ENCODE measurements around the gene BARX1.

BARX1 gene, protein sequence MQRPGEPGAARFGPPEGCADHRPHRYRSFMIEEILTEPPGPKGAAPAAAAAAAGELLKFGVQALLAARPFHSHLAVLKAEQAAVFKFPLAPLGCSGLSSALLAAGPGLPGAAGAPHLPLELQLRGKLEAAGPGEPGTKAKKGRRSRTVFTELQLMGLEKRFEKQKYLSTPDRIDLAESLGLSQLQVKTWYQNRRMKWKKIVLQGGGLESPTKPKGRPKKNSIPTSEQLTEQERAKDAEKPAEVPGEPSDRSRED

GRCh38 chr9:93955111-93955980 is at the start of gene BARX1:
Gene BARX1 (minus strand): TSS chr9:93955355. CDS start chr9:93955146, 209 bp downstream.
- TF ChIP-seq CTCF (IDR thresholded peaks at IDR 0.05; ENCODE audit: low read depth, low read length): no peak
- no peak within 1 kb of the TSS for H3K4me3 ChIP-seq (ENCODE audit: low read depth, low read length)

DNA sequence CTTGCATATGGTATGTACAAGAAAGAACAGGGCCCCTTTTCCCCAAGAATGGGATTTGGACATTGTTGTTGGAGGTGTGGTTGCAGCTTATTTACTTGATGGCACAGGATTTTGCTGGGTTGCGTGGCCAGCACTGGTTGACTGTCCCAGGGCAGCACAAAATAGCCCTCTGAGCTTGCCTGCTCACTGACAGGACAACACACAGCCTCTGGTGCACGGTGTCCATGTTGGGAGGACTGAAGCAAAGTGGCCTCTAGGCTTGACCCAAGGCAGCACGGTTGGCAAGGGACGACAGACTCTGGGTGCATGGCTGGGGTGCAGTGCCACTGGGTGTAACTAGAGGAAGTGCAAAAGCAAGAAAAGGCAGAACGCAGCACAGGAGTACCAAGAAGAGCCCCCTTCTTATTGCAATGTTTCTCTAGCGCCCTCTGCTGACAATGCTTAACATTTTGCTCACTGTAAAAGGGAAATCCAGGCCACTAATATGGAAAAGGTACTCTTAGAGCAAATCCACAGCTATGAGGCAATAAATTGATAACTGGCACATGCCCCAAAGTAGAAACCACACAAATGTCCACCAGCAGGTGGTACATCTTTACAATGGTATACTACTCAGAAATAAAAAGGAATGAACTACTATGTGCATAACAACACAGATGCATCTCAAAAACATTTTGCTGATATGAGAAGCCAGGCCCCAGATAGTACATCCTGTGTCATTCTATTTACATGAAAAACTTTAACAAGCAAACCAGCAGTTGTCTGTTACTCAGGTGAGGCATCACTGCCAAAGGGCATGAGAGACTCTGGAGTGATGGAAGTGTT is 47.4 kb upstream of the BARX1 start:
- H3K4me3 ChIP-seq (ENCODE audit: low read depth, low read length): no peak overlapping the region
- peak; percentile 46 for TF ChIP-seq CTCF (IDR thresholded peaks at IDR 0.05; ENCODE audit: low read depth, low read length)

DNA sequence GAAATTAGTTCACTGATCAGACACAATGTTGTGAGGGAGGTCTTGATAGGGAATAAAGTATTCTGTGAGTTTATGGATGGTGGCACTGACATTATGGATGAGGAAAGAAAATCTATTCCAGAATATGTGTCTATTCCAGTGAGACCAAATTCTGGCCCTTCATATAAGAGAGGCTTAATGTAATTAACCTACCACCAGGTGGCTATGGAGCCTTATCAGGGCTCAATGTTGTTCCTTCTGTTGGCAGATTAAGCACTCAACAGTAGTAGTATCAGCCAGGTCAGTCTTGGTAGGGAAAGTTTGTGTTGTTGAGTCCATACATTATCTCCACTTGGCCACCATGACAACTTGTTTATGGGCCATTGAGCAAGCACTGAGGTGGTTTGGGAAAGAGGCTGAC is 41.7 kb upstream of the BARX1 start:
- no peak for TF ChIP-seq CTCF (IDR thresholded peaks at IDR 0.05; ENCODE audit: low read depth, low read length)
- no peak overlapping the region for H3K4me3 ChIP-seq (ENCODE audit: low read depth, low read length)

DNA sequence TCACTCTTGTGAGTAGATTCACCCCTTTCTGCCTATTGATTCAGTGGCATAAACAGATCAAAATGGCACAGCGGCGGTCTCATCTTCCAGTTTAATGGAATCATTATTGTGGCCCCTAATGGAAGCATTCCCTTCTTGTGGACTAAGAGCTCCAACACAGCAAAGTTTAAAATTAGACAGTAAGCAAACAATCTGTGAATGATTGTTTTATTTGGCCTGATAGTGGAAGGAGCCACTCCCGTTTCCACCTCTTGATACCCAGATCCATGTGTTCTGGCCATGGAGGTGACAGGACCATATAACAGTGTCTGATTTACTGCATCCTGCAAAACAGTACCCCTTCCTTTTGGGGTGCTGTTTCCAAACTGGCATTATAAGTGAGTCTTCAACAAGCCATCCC is 41.2 kb upstream of the BARX1 start:
- no peak for TF ChIP-seq CTCF (IDR thresholded peaks at IDR 0.05; ENCODE audit: low read depth, low read length)
- H3K4me3 ChIP-seq (ENCODE audit: low read depth, low read length): no peak overlapping the region

- no peak for TF ChIP-seq CTCF (IDR thresholded peaks at IDR 0.05; ENCODE audit: low read depth, low read length)
- H3K4me3 ChIP-seq (ENCODE audit: low read depth, low read length): no peak overlapping the region
Measured at GRCh38 chr9:93994545-93994944, 39.4 kb upstream of the BARX1 start.

DNA sequence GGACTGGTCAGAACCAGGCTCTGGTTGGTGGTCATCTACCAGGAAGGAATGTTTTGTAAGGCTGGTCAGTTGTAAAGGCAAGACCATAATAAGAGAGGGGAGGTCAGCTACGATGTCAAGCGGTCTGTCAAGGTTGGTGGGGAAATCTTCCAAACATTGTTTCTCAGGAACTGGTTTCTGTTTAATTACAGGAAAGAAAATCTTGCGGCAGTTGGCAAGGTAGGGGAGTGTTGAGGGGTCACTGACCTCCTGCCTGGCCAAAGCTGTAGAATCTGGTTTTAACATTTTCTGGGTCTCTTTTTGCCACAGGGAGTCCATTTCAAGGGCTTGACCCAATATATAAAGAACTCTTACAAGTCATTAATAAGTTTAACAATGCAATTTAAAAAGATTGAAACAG is 39.0 kb upstream of the BARX1 start:
- no peak for TF ChIP-seq CTCF (IDR thresholded peaks at IDR 0.05; ENCODE audit: low read depth, low read length)
- H3K4me3 ChIP-seq (ENCODE audit: low read depth, low read length): no peak overlapping the region

Measured in WI38 (cell line).